Measurements from ENCODE around the gene BCL2L14. TPM values are rescaled to one million over a fixed set of nuclear protein-coding genes. Genes with fewer than 3 reads are reported as not detected.

The BCL2L14 gene
- total and polyA plus RNA-seq, 9 of the 15 experiments (the other 6 are each of a cell fraction or from before 2014, with no cell fraction given) = not detected

GRCh38 chr12:12097891-12098690, 27.4 kb downstream of the BCL2L14 start (continued):
- TF ChIP-seq ZNF232 (CRISPR knock-in tag; IDR thresholded peaks at IDR 0.05) (no peak), SRSF1 (IDR thresholded peaks at IDR 0.05; ENCODE audit: low read depth, low read length) (no peak), U2AF1 (optimal IDR thresholded peaks at IDR 0.05; ENCODE audit: low read depth, low read length) (no peak), ZNF444 (CRISPR knock-in tag; IDR thresholded peaks at IDR 0.05) (no peak), TCF7L2 (IDR thresholded peaks at IDR 0.05; ENCODE audit: low read depth, low read length) (no peak), RBM15 (IDR thresholded peaks at IDR 0.05; ENCODE audit: insufficient read depth, low read length) (no peak), JUN (IDR thresholded peaks at IDR 0.05; ENCODE audit: borderline replicate concordance, low read depth, low read length) (no peak), JUN (CRISPR knock-in tag; IDR thresholded peaks at IDR 0.05; ENCODE audit: borderline replicate concordance) (no peak), ZBTB40 (IDR thresholded peaks at IDR 0.05) (no peak), ZBTB40 (CRISPR knock-in tag; IDR thresholded peaks at IDR 0.05) (no peak)
- TF ChIP-seq, protein P1, sequence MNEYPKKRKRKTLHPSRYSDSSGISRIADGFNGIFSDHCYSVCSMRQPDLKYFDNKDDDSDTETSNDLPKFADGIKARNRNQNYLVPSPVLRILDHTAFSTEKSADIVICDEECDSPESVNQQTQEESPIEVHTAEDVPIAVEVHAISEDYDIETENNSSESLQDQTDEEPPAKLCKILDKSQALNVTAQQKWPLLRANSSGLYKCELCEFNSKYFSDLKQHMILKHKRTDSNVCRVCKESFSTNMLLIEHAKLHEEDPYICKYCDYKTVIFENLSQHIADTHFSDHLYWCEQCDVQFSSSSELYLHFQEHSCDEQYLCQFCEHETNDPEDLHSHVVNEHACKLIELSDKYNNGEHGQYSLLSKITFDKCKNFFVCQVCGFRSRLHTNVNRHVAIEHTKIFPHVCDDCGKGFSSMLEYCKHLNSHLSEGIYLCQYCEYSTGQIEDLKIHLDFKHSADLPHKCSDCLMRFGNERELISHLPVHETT (CRISPR knock-in tag; conservative IDR thresholded peaks at IDR 0.05 in 1 of 2, IDR thresholded peaks at IDR 0.05 in 1 of 2) = no peak
- TF ChIP-seq, protein P2, sequence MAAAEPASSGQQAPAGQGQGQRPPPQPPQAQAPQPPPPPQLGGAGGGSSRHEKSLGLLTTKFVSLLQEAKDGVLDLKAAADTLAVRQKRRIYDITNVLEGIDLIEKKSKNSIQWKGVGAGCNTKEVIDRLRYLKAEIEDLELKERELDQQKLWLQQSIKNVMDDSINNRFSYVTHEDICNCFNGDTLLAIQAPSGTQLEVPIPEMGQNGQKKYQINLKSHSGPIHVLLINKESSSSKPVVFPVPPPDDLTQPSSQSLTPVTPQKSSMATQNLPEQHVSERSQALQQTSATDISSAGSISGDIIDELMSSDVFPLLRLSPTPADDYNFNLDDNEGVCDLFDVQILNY (CRISPR knock-in tag; IDR thresholded peaks at IDR 0.05) = no peak

All from K562 (cell line).